H9 (cell line): ENCODE measurements around the gene SORCS2. TPM values are rescaled to one million over a fixed set of nuclear protein-coding genes. Genes with fewer than 3 reads are reported as not detected.

Experiments used
- DNase-seq: peaks from one replicate; pipeline ENCODE4 v3.0.0-alpha.2; 2017
- H2AFZ ChIP-seq: one replicate; pipeline ENCODE4 v1.6.1; 2013; ENCODE audit warnings: mild to moderate bottlenecking, low read length, control low read depth, moderate library complexity
- H2AK5ac ChIP-seq: 2 replicates; pipeline ENCODE4 v1.6.1; 2013; ENCODE audit warnings: low read length, control low read depth, mixed read lengths; ENCODE audit not compliant: insufficient read length
- H2BK120ac ChIP-seq: one replicate; pipeline ENCODE4 v1.6.1; 2013; ENCODE audit warnings: low read depth, mild to moderate bottlenecking, low read length, control low read depth, inconsistent platforms; ENCODE audit not compliant: poor library complexity, severe bottlenecking
- H2BK12ac ChIP-seq: 2 replicates; pipeline ENCODE4 v1.6.1; 2013; ENCODE audit warnings: low read length, control low read depth, mixed read lengths, low read depth; ENCODE audit not compliant: insufficient read length
- H2BK15ac ChIP-seq: 2 replicates; pipeline ENCODE4 v1.6.1; 2013; ENCODE audit warnings: low read depth, low read length, control low read depth
- H2BK20ac ChIP-seq: one replicate; pipeline ENCODE4 v1.6.1; 2013; ENCODE audit warnings: low read depth, mild to moderate bottlenecking, low read length, control low read depth, inconsistent platforms; ENCODE audit not compliant: poor library complexity, severe bottlenecking
- H2BK5ac ChIP-seq: 2 replicates; pipeline ENCODE4 v1.6.1; 2013; ENCODE audit warnings: low read length, control low read depth, mixed read lengths; ENCODE audit not compliant: insufficient read length
- H3K14ac ChIP-seq: 2 replicates; pipeline ENCODE4 v1.6.1; 2013; ENCODE audit warnings: low read length, control low read depth; ENCODE audit not compliant: insufficient read depth
- H3K18ac ChIP-seq: 2 replicates; pipeline ENCODE4 v1.6.1; 2013; ENCODE audit warnings: low read depth, mild to moderate bottlenecking, mixed read lengths, low read length, control low read depth; ENCODE audit not compliant: insufficient read length
- H3K23ac ChIP-seq: 2 replicates; pipeline ENCODE4 v1.6.1; 2013; ENCODE audit warnings: low read length, control low read depth, mixed read lengths, low read depth; ENCODE audit not compliant: insufficient read length
- H3K23me2 ChIP-seq: 2 replicates; pipeline ENCODE4 v1.6.1; 2013; ENCODE audit warnings: low read depth, mild to moderate bottlenecking, mixed read lengths, low read length, control low read depth; ENCODE audit not compliant: insufficient read length, poor library complexity, severe bottlenecking
- H3K27ac ChIP-seq: 2 replicates; pipeline ENCODE4 v1.5.1; 2013; ENCODE audit warnings: low read length, control low read depth, mixed read lengths, low read depth; ENCODE audit not compliant: insufficient read length
- H3K27me3 ChIP-seq: 2 replicates; pipeline ENCODE4 v1.6.1; 2013; ENCODE audit warnings: low read length, control low read depth, inconsistent platforms; ENCODE audit not compliant: insufficient read depth
- H3K4ac ChIP-seq: 2 replicates; pipeline ENCODE4 v1.6.1; 2013; ENCODE audit warnings: low read depth, mild to moderate bottlenecking, control low read depth, inconsistent platforms, low read length, moderate library complexity
- H3K4me1 ChIP-seq: 2 replicates; pipeline ENCODE4 v1.6.1; 2013; ENCODE audit warnings: low read length, control low read depth, inconsistent platforms; ENCODE audit not compliant: insufficient read depth
- H3K4me2 ChIP-seq: 2 replicates; pipeline ENCODE4 v1.6.1; 2013; ENCODE audit warnings: low read length, control low read depth, mixed read lengths; ENCODE audit not compliant: insufficient read length, insufficient read depth
- H3K56ac ChIP-seq: 2 replicates; pipeline ENCODE4 v1.6.1; 2013; ENCODE audit warnings: low read depth, mild to moderate bottlenecking, mixed read lengths, low read length, control low read depth; ENCODE audit not compliant: insufficient read length
- H3K79me1 ChIP-seq: 2 replicates; pipeline ENCODE4 v1.6.1; 2013; ENCODE audit warnings: low read depth, mild to moderate bottlenecking, moderate library complexity, low read length, control low read depth, inconsistent platforms; ENCODE audit not compliant: insufficient read depth, poor library complexity, severe bottlenecking
- H3K79me2 ChIP-seq: 2 replicates; pipeline ENCODE4 v1.6.1; 2013; ENCODE audit warnings: low read length, control low read depth, inconsistent platforms; ENCODE audit not compliant: insufficient read depth
- H3K9ac ChIP-seq: 2 replicates; pipeline ENCODE4 v1.6.1; 2013; ENCODE audit warnings: low read length, control low read depth, mixed read lengths; ENCODE audit not compliant: insufficient read length; ENCODE audit errors: extremely low read depth
- H3K9me3 ChIP-seq: one replicate; pipeline ENCODE4 v1.6.1; 2013; ENCODE audit warnings: low read depth, low read length, inconsistent platforms; ENCODE audit not compliant: control insufficient read depth
- H3T11ph ChIP-seq: one replicate; pipeline ENCODE4 v1.6.1; 2013; ENCODE audit warnings: mild to moderate bottlenecking, low read length, control low read depth, inconsistent platforms
- H4K20me1 ChIP-seq: one replicate; pipeline ENCODE4 v1.6.1; 2013; ENCODE audit not compliant: control insufficient read depth, insufficient read length, insufficient read depth
- H4K5ac ChIP-seq: 2 replicates; pipeline ENCODE4 v1.6.1; 2013; ENCODE audit warnings: low read depth, mild to moderate bottlenecking, mixed read lengths, low read length, control low read depth; ENCODE audit not compliant: insufficient read length
- H4K8ac ChIP-seq: replicated peaks from 2 replicates; pipeline ENCODE4 v1.6.1; 2013; ENCODE audit warnings: low read length, control low read depth, mixed read lengths, low read depth; ENCODE audit not compliant: insufficient read length
- H4K91ac ChIP-seq: 2 replicates; pipeline ENCODE4 v1.6.1; 2013; ENCODE audit warnings: low read depth, mild to moderate bottlenecking, moderate library complexity, mixed read lengths, low read length, control low read depth; ENCODE audit not compliant: insufficient read length
- H3K27ac Mint-ChIP-seq, 3 experiments: 2 replicates in 2 of 3; 3 replicates in 1 of 3; pipeline ENCODE4 v1.8.0; 2020 to 2021; ENCODE audit warnings: mixed read lengths in 3 of 3, mild to moderate bottlenecking in 1 of 3, moderate library complexity in 1 of 3
- H3K27me3 Mint-ChIP-seq: 2 replicates; pipeline ENCODE4 v1.8.0; 2021; ENCODE audit warnings: low read depth, mild to moderate bottlenecking, moderate library complexity, mixed read lengths
- H3K36me3 Mint-ChIP-seq, 3 experiments: 2 replicates in 2 of 3; 3 replicates in 1 of 3; pipeline ENCODE4 v1.8.0; 2020 to 2021; ENCODE audit warnings: low read depth in 3 of 3, mixed read lengths in 3 of 3; ENCODE audit not compliant: insufficient read depth in 1 of 3
- H3K4me1 Mint-ChIP-seq, 2 experiments: 2 replicates each; pipeline ENCODE4 v1.8.0; 2020; ENCODE audit warnings: mixed read lengths in 2 of 2
- H3K4me3 Mint-ChIP-seq, 2 experiments: 2 replicates in 1 of 2; 3 replicates in 1 of 2; pipeline ENCODE4 v1.8.0; 2020 to 2021; ENCODE audit warnings: mild to moderate bottlenecking in 2 of 2, mixed read lengths in 2 of 2, moderate library complexity in 1 of 2
- H3K9me3 Mint-ChIP-seq, 2 experiments: 2 replicates in 1 of 2; 3 replicates in 1 of 2; pipeline ENCODE4 v1.8.0; 2020; ENCODE audit warnings: mild to moderate bottlenecking in 2 of 2, mixed read lengths in 2 of 2, moderate library complexity in 1 of 2
- CTCF ChIP-seq: fragments of 200-600 bp; sonication (generic); conservative IDR thresholded peaks from 3 replicates; pipeline ENCODE4 v1.8.0; 2021; ENCODE audit warnings: antibody characterized with exemption, mild to moderate bottlenecking
- WGBS: extraction: QIAGEN DNeasy Blood & Tissue Kit; methylation state at CpG from one replicate; pipeline ENCODE4 v1.1.7; 2013; ENCODE audit warnings: missing lambda C conversion rate, low lambda C conversion rate, mixed read lengths; ENCODE audit not compliant: insufficient read length; ENCODE audit errors: extremely low coverage; 5-methylcytosine and 5-hydroxymethylcytosine counted together
- total RNA-seq: library from RNA; stranded (reverse); gene quantifications from 2 replicates; pipeline ENCODE4 v1.2.1, GENCODE V29; 2021

SORCS2 gene
- total RNA-seq, 1 experiment from 2014 or later = 0.57 TPM

- WGBS = no CpG with 5 or more reads among the region's 8 CpGs
- Histone ChIP-seq H2BK5ac (no peak overlapping the region), H3K4me1 (no peaks in the 10 kb centered on the region), H2AK5ac (no peak overlapping the region), H3K27ac (no peak overlapping the region), H3K27me3 (no peaks in the 10 kb centered on the region), H3K56ac (no peak overlapping the region), H3K9me3 (no peaks in the 10 kb centered on the region), H3T11ph (no peak overlapping the region), H4K8ac (no peak overlapping the region), H3K14ac (no peak overlapping the region), H2BK15ac (no peak overlapping the region), H3K79me2 (no peaks in the 10 kb centered on the region), H3K4ac (no peak overlapping the region), H3K23ac (no peak overlapping the region), H3K79me1 (no peaks in the 10 kb centered on the region), H3K18ac (no peak overlapping the region), H3K23me2 (no peaks in the 10 kb centered on the region), H2AFZ (no peak overlapping the region), H2BK12ac (no peak overlapping the region), H4K20me1 (peaks cover 3% of the 10 kb centered on the region), H2BK120ac (no peak overlapping the region), H2BK20ac (no peak overlapping the region), H4K91ac (no peak overlapping the region), H3K4me2 (no peak overlapping the region), H4K5ac (no peak overlapping the region), H3K9ac (no peak overlapping the region)
- H3K36me3 Mint-ChIP-seq = no peaks in the 10 kb centered on the region; a peak in 2 of 7 replicates
- TF ChIP-seq CTCF = no peak
- no peaks in the 10 kb centered on the region; a peak in 2 of 5 replicates for H3K9me3 Mint-ChIP-seq
- no peak overlapping the region for H3K27ac Mint-ChIP-seq
- H3K4me3 Mint-ChIP-seq = no peak overlapping the region
- peaks cover 4 to 9% of the 10 kb centered on the region in 2 experiments for H3K4me1 Mint-ChIP-seq
- peaks cover 12% of the 10 kb centered on the region for H3K27me3 Mint-ChIP-seq
- no peak for DNase-seq
Measured at GRCh38 chr4:7261087-7261486, 68.7 kb downstream of the SORCS2 start.
